NCI-H1930 (cell line): Measurements from ENCODE around the gene PMM1.
"Not testable (repeated sequence)": the region's sequence is repeated elsewhere in the genome, so short reads cannot be mapped to it uniquely, and the experiment has no call there.

Experiments
- DNase-seq, 2 experiments: peaks; one replicate each; lab custom pipeline; 2025; lab: John Stamatoyannopoulos, UW

PMM1 gene

DNA sequence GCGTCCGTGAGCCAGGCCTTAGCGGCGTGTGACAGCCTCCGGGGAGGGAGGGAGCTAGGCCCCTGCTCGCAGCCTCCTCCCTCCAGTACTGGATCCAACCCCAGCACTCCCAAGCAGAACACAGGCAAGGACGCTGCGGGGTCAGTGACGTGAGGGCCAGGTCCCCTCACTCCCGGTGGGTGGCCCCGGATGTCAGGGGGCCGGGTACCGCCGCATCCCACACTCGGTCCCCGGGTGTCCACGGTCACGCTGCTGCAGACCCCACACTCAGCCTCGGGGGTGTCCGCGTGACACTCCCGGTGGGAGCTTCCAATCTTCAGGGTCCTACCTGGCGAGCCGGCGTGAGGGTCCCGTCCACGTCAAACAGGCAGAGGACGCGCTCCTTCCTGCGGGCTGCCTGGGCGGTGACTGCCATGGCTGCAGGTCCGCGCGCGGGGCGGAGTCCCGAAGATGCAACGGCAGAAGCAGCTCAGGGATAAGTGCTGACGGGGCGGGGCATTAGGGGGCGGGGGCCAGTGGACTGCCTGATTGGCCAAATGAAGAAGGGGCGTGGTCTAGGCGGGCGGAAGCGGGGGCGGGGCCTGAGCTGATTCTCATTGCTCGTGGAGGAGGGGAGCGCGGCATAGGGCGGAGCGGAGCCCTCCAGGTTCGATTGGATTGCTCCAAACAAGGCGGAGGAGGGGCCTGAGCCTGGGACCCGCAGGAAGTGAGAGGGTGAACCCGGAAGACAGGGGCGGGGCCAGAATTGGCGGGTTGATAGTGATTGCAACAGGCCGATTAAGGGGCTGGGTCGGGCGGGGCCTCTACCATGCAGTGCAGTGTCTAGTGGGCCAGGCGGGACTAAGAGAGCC lies at the start of gene PMM1:
PMM1 (minus strand) TSS at position 450 of the 851 bp plus-strand sequence; CDS start at position 415, 35 bp downstream.
- DNase-seq, result peak; percentile 99

GRCh38 chr22:41638748-41639147 lies 49.1 kb upstream of the PMM1 start:
- no peak for DNase-seq

DNA sequence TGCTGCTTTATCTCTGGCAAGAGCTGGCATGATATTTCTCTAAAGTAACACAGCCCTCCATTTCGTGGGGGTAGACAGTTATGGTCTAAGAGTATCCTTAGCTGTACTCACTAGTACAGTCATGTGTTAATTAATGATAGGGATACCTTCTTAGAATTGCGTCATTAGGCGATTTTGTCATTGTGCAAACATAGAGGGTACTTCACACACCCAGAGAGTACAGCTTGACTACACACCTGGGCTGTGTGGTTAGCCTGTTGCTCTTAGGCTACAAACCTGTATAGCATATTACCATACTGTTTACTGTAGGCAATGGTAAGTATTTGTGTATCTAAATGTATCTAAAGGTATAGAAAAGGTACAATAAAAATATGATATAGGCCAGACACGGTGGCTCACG lies 48.5 kb upstream of the PMM1 start:
- DNase-seq, result no peak

GRCh38 chr22:41637623-41638022 lies 48.0 kb upstream of the PMM1 start:
- DNase-seq, result not testable (repeated sequence)

GRCh38 chr22:41636467-41636866 lies 46.8 kb upstream of the PMM1 start:
- DNase-seq, result no peak

DNA sequence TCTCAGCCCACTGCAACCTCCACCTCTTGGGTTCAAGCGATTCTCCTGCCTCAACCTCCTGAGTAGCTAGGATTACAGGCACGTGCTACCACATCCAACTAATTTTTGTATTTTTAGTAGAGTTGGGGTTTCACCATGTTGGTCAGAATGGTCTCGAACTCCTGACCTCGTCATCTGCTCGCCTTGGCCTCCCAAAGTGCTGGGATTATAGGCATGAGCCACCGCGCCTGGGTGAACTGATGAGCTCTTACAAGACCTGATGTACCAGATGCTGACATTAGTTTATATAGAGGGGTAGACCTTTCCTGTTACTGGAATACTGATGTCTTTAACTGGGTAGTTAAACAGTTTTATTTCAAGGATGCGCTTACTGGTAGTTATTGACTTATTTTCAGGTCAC lies 45.0 kb upstream of the PMM1 start:
- DNase-seq, result not testable (repeated sequence)

DNA sequence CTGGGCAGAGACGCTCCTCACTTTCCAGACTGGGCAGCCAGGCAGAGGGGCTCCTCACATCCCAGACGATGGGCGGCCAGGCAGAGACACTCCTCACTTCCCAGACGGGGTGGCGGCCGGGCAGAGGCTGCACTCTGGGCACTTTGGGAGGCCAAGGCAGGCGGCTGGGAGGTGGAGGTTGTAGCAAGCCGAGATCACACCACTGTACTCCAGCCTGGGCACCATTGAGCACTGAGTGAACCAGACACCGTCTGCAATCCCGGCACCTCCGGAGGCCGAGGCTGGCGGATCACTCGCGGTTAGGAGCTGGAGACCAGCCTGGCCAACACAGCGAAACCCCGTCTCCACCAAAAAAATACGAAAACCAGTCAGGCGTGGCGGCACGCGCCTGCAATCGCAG lies 42.0 kb upstream of the PMM1 start:
- not testable (repeated sequence) for DNase-seq

- DNase-seq, result not testable (repeated sequence)
Observed at GRCh38 chr22:41631115-41631514, 41.5 kb upstream of the PMM1 start.

DNA sequence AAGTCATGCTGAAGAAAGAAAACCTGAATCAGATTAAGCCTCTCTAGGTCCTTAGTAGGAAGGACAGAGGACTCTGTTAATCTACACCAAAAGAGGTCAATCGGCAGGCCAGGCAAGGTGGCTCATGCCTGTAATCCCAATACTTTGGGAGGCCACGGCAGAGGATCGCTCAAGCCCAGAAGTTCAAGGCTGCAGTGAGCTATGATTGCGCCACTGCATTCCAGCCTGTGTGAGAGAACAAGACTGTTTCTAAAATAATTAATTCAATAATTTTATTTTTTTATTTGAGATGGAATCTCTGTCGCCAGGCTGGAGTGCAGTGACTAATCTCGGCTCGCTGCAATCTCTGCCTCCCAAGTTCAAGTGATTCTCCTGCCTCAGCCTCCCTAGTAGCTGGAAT lies 35.9 kb upstream of the PMM1 start:
- no peak for DNase-seq

GRCh38 chr22:41621911-41622179 lies 32.2 kb upstream of the PMM1 start:
- no peak for DNase-seq

GRCh38 chr22:41621099-41621910 lies 31.7 kb upstream of the PMM1 start, which contains the start of gene XRCC6:
Gene XRCC6, plus strand, starts transcription at chr22:41621295. Its CDS starts 710 bp downstream, at chr22:41622005.
- peak; percentile 98 for DNase-seq

- peak; percentile 43 to 48 for DNase-seq
Observed at GRCh38 chr22:41620589-41621098, 31.0 kb upstream of the PMM1 start, which contains the start of gene DESI1. Gene DESI1, minus strand, starts transcription at chr22:41621043. Its CDS starts 204 bp downstream, at chr22:41620839.

DNA sequence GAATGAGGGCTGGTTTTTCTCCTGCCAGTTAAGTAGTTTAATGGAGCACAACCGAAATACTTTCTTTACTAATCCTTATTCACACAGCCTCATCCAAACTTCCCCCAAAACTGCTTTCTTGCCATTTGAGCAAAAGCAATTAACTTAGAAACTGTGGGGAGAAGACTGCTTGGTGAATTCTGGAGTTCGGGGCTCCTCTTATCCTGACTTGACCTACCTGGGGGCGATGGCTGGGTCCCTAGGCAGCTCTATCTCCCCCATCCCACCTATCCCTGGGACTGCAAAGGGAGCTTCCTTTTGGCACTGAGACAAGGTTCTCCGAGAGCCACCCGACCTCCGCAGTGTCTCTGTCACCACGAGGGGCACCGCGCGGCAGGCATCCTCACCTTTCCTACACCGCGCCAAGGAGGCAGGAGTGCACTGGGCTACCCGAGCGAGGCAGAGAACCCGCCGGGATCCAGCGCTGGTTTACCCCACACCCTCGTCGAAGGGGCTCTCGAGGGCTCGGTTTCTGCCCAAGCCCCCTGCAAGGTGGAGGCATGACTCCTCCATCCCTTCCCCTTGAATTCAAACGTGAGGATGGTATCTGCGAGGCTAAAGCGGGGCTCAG lies 30.4 kb upstream of the PMM1 start:
- no peak for DNase-seq

DNA sequence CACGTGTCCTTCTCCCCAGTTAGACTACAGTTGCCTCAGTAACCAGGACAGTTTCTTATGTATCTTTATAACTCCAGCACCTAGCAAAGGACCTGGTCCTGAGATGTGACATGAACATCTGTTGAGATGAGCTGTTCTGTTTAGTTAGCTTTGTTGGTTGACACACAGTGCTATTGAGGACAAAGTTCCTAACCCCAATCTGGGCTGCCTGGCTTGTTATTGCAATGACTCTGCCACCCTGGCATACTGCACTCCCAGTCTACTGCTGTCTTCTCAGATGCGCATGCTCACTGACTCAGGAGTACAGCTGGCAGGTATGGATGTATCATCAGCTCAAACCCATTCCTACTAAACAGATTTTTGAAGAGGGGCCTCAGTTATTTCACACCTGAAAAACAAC lies 23.8 kb upstream of the PMM1 start:
- no peak for DNase-seq

GRCh38 chr22:41612603-41613306 lies 23.1 kb upstream of the PMM1 start:
- no peak for DNase-seq

- no peak for DNase-seq
Observed at GRCh38 chr22:41608386-41608785, 18.7 kb upstream of the PMM1 start.

DNA sequence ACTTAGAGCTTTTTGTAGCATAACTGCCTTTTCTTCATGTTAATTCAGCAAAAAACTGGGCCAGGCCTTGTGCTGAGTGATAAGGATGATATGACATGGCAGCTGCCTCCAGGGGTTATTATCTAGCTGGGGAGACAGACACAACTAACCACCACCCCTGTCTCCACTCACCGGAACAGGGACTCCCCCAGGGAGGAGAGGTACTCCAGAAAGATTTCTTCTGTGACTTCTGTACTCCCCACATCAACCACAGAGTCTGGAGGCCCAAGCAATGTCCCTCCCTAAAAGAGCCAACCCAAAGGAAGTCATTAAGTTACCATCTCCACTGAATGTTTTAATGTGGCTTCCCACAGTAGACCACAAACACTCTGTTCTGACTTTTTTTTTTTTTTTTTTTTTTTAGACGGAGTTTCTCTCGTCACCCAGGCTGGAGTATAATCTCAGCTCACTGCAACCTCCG lies 14.3 kb upstream of the PMM1 start:
- DNase-seq, result no peak

DNA sequence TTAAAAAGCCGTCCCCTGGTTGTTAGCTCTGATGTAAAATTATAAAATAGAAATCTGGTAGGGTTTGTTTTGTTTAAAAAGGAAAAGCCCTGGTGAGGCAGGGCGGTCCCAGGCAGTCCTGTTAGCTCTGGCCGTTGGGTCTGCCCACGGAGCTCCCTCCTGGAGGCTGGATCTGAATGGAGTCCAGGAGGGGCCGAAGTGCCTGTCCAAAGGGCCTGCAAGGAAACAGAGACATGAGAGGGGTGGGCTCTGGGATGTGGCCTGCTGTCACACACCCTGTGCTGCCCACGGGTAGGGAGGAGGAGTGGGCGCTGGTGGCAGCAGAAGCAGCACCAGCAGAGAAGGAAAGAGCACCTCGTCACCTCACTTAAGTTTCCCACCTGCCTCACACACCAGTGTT lies 11.3 kb upstream of the PMM1 start:
- DNase-seq, result no peak

- no peak for DNase-seq
Observed at GRCh38 chr22:41598891-41599635, 9.4 kb upstream of the PMM1 start.

DNA sequence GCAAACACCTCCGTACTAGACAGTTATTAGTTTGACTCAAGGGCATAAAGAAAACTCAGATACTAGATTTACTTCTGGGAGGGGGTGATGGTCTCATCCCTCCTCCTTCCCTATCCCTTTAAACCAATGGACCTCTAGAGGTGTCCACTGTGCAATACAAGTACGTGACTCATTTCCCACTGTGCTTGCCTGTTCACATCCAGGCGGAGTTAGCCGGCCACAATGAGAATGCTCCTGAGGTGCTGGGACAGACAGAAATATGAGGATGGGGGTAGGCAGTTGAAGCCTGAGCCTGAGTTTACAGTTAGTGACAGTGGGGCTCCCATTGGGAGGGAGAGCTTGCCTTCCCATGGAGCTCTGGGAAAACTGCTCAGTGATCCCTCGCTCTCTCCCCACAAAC lies 8.4 kb upstream of the PMM1 start:
- no peak for DNase-seq

GRCh38 chr22:41597635-41597953 lies 8.0 kb upstream of the PMM1 start:
- DNase-seq, result no peak
